ENCODE data around the gene MRPL21. TPM values are rescaled to one million over a fixed set of nuclear protein-coding genes. Genes with fewer than 3 reads are reported as not detected.
"Not testable (repeated sequence)": the region's sequence is repeated elsewhere in the genome, so short reads cannot be mapped to it uniquely, and the experiment has no call there.

The MRPL21 gene
- polyA plus RNA-seq, 4 donors, result 68.3 to 90.7 (median 73.2) TPM

DNA sequence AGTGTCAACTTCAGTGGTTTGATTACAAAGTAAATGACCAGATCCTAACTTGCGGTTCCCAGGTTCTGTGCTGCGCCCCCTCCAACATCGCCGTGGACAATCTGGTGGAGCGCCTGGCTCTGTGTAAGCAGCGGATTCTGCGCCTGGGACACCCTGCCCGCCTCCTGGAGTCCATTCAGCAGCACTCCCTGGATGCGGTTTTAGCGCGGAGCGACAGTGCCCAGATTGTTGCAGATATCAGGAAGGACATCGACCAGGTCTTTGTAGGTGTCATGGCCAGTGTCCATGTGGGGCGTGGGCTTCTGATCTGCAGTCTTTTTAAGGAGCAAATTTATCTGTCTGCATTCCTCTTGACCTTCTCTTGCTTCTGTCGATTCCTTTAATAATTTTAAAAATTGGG is 11.1 kb upstream of the MRPL21 start:
- DNase-seq (ENCODE audit: low read depth in 4 of 4, low spot score in 3 of 4), result no peak

DNA sequence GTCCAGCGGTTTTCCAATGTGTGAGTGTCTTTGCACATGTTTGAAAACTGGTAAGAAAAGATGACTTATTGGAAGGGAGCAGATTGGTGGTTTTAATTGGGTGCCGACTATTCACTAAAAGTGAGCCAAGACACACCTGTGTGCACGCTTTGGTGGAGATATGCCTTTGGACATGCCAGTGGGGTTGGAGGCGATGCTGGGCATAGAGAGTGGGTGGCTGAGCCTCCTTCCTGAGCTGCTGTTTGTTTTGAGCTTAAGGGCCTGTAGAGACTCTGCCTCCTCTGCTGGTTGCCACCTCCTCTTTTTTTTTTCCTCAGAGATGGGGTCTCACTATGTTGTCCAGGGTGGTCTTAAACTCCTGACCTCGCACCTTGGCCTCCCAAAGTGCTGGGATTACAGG is 9.6 kb upstream of the MRPL21 start:
- DNase-seq (ENCODE audit: low read depth in 4 of 4, low spot score in 3 of 4), result no peak

DNA sequence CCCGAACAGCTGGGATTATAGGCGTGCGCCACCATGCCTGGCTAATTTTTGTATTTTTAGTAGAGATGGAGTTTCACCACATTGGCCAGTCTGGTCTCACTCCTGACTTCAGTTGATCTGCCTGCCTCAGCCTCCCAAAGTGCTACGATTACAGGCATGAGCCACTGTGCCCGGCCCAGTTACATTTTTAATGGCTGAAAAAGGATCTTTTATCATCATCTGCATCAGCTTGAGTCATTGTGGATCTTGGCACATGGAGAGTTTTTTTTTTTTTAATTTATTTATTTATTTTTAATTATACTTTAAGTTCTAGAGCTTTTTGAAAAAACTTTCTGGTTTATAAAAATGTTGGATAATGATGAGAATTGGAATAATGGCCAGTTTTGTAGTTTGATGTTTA is 8.6 kb upstream of the MRPL21 start:
- no peak for DNase-seq (ENCODE audit: low read depth in 4 of 4, low spot score in 3 of 4)

DNA sequence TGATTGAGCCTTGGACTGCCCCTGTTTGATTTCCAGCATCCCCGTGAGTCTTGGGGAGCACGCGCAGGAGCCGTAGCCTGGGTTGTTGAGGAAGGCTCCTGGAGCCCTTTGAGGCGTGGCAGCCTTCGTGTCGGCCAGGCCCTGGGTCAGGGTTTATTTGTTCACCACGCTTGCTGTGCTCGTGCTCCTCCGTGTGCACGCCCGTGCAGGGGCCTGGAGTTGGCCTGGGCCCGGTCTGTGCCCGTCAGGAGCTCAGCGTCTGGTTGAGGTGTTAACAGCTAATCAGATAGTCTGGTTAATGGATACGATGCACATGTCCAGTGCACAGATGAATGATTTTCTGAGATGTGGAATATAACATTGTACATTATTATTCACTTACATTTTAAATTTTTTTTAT is 8.1 kb upstream of the MRPL21 start:
- DNase-seq (ENCODE audit: low read depth in 4 of 4, low spot score in 3 of 4), result no peak

DNA sequence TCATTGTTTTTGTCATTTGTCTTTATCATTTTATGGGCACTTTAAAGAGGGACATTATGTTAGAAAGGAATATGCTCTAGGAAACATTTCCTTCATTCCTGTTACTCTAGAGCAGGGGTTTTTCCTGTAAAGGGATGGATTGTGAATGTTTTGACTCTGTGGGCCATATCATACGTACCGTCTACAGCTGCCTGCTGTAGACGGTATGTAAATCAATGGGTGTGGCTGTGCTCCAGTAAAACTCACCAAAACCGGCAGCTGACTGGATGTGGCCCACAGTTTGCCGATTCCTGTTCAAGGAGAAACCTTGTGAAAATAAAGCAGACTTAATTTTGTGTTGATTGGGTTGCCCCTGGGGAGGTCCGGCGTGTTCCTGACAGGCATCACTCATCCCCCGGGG is 7.3 kb upstream of the MRPL21 start:
- DNase-seq (ENCODE audit: low read depth in 4 of 4, low spot score in 3 of 4), result no peak

DNA sequence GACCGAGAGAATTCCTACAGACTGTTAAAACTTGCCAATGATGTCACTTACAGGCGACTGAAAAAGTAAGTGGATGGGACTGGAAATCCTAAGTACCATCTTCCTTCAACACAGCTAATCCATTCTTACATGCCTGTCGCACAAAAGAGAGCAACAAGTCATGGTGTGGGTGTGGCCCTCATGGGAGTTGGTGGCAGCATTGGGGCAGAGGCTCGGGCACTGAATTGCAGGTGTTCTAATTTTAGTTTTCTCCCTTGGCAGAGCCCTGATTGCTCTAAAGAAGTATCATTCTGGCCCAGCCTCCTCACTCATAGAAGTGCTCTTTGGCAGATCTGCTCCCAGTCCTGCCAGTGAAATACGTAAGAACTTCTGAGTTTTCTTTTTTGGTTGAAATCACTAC is 4.6 kb upstream of the MRPL21 start:
- DNase-seq (ENCODE audit: low read depth in 4 of 4, low spot score in 3 of 4), result no peak

DNA sequence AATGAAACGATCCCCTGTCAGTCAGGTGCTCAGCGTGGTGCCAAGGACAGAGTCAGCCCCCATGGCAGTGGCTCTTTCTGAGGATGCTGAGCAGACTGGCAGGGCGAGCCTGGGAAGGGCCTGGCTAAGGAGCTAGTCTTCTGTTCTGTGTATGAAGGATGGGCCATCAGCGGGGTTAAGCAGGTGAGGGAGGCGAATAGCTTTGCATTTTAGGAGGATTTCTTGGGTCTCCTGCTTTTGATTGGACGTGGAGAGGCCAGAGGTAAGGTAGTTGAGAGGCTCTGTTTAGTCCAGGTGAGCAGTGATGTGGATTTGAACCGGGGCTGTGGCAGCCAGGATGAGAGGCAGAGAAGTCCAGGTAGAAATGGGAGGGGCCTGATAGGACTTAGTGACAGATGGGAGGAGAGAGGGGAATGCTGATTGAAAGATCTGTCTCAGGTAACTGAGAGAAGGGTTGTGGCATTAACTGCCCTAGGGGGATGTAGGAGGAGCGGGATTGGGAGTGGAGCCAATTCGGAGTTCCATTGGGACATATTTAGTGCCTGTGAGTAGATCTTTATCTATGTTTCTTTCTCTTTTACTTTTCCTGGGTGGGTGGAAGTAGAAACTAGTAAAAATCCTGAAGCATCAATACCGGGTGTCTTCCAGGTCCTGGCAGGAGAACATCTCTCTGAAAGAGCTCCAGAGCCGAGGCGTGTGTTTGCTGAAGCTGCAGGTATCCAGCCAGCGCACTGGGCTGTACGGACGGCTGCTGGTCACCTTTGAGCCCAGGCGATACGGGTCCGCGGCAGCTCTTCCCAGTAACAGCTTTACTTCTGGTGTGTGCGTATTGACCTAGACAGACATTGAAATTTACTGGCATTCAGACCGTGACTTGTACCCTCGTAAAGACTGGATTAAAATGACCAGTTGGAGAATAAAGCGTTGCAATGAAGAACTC is 2.1 kb upstream of the MRPL21 start:
- no peak for DNase-seq (ENCODE audit: low read depth in 4 of 4, low spot score in 3 of 4)

DNA sequence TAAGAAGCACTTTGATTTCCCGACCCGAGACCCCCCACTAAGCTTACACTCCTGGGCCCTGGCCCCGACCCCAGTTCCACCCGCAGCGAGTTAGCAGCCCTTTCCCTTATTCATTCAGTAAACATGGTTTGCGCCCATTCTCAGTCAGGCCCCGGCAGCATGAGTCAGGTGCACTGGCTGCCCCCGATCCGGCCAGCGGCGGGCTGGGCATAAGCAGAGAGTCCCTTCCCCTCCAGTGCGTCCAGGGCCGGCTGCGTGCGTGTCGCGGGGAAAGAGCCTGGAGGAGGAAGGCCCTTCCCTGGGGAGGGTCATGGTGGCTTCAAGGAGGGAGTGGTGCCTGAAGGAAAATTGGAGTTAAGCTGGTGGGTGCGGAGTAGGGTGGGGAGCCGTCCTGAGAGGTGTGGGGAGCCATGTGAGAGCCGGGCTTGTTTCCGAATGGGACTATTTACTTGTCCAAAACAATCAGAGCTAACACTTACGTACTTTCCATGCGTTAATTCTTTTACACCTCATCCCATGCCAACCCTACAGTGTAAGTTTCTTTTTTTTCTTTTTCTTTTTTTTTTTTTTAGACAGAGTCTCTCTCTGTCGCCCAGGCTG is 716 bp upstream of the MRPL21 start:
- peak in 1 of 4 donors; percentile 7 for DNase-seq (ENCODE audit: low read depth in 4 of 4, low spot score in 3 of 4)

DNA sequence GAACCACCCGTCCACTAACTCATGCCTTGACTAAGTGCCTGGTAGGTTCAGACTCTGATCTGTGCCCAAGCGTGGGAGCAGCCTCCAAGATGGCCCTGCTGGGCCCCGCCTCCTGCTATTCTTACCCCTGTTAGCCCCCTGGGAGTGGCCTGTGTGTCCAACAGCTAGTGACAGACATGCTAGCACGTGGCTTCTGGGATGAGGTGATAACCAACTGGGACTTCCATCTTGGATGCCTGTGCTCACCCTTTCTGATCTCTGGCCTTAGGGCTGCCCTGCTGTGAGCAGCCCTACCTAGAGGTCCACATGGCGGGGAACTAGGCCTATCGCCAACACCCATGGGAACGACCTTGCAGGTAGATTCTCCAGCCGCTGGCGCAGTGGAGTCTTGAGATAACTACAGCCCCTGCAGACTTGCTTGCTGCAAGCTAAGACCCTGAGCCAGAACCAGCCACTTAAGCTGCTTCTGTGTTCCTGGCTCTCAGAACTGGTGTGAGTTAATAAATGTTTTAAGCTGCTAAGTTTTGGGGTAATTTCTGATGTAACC is 2.7 kb downstream of the MRPL21 start:
- no peak for DNase-seq (ENCODE audit: low read depth in 4 of 4, low spot score in 3 of 4)

DNA sequence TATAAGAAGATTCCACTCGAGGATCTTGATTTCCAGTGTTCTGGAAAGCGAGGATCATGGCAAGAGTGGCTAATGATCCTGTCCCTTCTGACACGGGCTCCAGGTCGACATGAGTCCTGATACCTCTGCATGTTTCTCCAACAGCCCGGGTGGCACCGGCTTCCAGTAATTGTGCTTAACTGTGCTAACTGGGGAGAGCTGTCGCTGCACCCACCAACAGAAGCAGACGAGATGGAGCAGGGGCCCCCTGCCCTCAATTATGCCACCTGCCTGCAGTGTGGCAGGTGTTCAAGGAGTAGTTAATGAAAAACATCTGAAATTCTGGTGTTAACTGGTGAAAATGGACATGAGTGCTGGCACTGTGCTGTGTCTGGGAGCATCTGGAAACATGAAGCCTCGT is 6.2 kb downstream of the MRPL21 start:
- no peak for DNase-seq (ENCODE audit: low read depth in 4 of 4, low spot score in 3 of 4)

DNA sequence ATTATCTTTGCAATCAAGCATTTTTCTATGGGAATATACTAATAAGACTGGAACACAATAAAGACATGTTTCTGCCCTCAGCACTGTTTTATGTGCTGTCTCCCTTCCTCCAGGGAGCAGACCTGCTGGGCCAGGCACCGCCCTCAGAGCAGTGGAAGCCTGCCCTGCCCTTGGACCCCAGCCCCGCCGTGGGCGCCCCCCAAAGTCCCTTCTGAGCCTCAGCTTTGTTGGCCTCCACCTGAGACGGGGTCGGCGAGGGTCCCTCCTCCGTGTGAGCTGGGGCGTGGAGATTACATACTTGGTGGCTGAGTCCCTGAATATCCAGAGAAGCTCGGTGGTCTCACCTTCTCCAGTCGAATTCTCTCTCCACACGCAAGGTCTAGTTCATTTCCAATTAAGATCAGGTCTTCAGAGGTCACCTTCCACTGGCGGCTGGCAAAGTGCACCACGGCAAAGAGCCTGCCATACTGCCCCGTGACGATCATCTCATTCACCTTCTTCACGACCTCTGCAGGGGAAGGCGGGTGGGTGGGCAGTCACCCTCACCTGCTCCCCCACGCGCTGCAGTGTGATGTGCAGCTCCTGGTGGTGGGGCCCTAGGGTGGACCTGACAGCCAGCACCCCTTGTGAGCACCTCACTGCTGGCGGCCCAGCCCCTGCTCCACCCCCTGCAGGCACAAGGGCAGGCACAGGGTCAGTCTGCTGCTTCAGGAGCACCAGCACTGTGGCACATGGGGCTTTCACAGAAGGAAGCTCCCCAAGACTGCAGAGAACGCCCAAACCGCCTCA is 7.3 kb downstream of the MRPL21 start:
- no peak for DNase-seq (ENCODE audit: low read depth in 4 of 4, low spot score in 3 of 4)

DNA sequence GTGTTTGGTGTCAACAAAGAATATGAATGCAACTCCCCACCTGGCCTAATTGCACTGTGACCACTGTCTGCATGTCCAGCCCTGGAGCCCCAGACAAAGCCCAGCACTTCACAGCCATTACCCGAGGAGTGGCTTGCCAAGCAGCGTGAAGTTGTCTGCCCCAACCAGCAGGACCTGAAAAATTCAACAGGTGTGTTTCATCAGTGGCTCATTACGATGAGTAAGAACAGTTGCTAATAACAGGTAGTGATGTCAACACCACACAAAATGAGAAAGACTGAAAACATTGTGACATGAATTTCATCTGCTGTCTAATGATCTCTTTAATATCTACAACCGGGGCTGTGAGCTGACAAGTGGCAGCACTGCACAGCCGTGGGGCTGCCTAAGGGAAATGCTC is 10.3 kb downstream of the MRPL21 start:
- no peak for DNase-seq (ENCODE audit: low read depth in 4 of 4, low spot score in 3 of 4)

DNA sequence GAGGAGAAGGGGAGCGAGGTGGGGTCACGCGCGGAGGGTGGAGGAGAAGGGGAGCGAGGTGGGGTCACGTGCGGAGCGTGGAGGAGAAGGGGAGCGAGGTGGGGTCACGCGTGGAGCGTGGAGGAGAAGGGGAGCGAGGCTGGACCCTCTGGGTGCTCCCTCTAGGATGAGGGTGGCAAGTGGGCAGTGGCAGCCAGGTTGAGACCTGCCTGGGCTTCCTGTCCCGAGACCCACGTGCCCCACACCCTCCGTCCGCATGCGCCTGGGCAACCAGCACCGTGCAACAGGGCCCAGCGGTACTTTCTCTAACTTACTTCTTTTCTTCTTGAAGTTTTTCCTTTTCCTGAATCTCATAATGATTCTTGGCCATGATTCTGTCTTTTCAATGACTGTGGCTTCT is 11.1 kb downstream of the MRPL21 start:
- DNase-seq (ENCODE audit: low read depth in 4 of 4, low spot score in 3 of 4), result no peak

DNA sequence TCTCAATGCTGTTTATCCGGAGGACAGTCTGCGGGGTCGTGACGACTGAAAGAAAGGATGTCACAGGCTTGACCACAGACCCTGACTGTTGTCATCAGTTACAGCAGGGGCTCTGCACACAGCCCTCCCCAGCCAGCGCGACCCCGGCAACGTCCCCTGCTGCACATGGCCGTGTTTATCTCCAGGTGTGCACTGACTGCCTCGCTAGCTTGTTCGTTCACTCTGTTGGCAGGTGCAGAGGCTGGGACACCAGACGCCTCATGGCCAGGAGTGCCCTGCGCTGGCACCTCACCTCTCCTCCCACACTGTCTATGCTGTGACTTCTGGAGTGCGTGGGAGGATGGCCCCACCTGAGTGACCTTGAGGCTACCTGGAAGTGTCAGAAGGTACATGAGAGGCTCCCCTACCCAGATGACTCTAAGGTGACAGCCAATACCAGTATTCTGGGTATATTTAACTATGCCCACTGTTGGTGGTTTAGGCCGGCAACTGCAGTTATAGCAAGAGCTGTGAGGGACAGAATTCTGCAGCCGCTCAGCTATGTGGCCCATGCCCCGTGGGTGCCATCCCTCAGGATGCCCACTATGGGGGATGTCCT is 12.2 kb downstream of the MRPL21 start:
- no peak for DNase-seq (ENCODE audit: low read depth in 4 of 4, low spot score in 3 of 4)

DNA sequence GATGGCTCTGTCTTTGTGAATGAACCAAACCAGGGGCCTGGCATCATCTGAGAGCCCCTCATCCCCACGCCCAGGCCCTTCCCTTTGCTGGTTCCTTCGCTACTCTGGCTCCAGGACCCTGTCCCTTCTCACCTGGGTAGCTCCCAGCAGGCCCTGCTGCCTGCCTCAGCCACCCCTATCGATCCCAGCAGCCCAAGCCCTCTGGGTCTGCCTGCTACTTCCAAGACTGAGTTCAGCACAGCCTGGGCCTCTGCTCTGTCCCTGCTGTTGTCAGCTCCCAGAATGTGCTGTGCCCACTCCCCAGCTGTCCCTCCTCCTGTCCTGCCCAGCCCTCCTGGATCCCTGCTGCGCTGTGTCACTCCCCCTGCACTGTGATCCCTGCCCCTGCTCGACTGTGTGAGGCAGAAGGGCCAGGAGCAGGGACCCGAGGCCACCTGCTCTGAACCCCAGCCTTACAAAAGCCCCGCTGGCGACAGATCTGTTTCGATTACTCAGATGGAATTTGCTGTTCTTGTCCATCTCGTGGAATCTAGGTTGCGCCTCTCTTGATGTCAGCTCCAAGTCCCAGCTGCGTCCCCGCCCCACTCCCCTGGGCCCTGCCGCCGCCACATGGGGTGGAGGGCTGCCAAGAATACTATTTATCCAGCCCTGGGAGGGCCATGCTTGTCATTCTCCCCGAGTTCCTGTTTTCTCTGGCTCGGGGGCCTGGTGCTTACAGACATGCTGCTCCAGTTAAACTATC is 13.0 kb downstream of the MRPL21 start:
- no peak for DNase-seq (ENCODE audit: low read depth in 4 of 4, low spot score in 3 of 4)

DNA sequence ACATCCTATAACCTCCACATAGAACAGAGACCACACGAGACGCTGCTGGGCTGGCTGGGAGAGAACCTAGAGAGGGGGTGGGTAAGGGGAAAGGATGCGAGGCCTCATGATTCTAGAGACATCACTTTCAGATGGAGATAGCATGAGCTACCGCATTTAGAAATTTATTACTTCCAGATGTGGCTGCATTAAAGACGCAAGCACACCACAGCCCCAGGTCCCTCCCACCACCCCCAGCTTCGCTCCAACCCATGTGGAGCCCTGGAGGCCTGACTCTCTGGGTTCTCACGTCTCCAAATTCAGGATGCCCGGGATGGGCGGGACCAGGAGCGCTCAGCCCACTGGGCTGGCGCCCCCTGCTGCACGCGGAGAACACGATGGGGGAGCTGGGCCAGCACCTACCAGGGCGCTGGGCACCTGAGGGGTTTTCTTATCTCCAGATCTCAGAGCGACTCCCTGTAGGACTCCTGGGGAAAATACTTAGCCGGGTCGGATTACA is 13.6 kb downstream of the MRPL21 start:
- no peak for DNase-seq (ENCODE audit: low read depth in 4 of 4, low spot score in 3 of 4)

DNA sequence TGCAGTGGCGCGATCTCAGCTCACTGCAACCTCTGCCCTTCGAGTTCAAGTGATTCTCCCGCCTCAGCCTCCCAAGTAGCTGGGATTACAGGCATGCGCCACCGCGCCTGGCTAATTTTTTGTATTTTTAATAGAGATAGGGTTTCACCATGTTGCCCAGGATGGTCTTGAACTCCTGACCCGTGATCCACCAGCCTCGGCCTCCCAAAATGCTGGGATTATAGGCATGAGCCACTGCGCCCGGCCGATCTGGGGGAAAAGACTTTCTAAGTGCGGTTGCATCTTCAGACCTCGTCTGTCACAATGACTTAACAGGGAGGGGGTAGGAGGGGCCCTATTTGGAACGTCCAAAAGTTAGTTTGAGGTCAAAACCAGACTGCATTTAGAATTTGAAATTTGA is 18.8 kb downstream of the MRPL21 start:
- DNase-seq (ENCODE audit: low read depth in 4 of 4, low spot score in 3 of 4), result not testable (repeated sequence)

DNA sequence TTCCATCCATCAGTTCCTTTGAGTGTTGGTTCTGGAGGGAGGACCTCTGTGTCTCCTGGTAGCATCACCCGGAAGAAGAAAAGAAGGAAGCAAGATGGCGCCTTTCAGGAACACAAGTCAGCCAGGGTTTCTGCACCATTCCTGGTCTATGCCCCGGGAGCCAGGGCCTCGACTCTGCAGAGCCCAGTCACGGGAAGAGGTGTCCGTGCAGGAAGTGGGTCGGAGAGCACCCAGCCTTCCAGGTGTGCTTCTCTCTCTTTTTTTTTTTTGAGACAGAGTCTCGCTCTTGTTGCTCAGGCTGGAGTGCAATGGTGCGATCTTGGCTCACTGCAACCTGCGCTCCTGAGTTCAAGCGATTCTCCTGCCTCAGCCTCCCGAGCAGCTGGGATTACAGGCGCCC is 21.2 kb downstream of the MRPL21 start:
- DNase-seq (ENCODE audit: low read depth in 4 of 4, low spot score in 3 of 4), result no peak

DNA sequence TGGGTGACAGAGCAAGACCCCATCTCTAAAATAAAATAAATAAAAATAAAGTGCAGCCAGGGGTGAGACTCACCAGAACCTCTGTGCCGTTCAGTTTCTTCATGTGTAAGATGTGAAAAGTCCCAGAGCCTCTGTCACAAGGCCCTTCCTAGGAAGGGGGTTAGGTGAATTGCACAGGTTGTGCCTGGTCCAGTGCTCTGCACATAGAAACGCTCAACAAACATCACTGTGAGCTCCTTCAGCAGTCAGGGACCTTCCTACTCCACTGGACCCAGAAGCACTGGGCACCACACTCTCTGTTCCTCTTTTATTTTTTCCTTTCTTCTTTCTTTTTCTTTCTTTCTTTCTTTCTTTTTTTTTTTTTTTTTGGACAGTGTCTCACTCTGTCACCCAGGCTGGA is 22.3 kb downstream of the MRPL21 start:
- no peak for DNase-seq (ENCODE audit: low read depth in 4 of 4, low spot score in 3 of 4)

DNA sequence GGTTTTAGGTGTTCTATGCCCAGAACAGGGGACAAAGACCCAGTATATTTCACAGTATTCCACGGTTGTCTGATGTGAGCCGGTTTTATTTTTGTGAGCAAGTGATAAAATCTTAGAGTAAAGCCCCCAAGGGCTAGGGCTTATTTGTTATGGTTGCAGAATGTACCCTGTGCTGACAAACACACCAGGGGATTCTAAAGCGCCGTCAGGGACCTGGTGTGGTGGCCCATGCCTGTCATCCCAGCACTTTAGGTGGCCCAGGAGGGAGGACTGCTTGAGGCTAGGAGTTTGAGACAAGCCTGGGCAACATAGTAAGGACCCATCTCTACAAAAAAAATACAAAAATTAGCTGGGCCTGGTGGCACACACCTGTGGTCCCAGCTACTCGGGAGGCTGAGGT is 22.8 kb downstream of the MRPL21 start:
- no peak for DNase-seq (ENCODE audit: low read depth in 4 of 4, low spot score in 3 of 4)
